HG03457 (cell line): Measurements from ENCODE around the gene ZNF579.
"Not testable (repeated sequence)": the region's sequence is repeated elsewhere in the genome, so short reads cannot be mapped to it uniquely, and the experiment has no call there.

ENCODE experiments used
- ATAC-seq: cut with Tn5 transposase; IDR thresholded peaks from one replicate; pipeline ENCODE4 v1.9.1; 2021; ENCODE audit warnings: moderate number of reproducible peaks; ENCODE audit not compliant: unreplicated experiment

The ZNF579 gene

DNA sequence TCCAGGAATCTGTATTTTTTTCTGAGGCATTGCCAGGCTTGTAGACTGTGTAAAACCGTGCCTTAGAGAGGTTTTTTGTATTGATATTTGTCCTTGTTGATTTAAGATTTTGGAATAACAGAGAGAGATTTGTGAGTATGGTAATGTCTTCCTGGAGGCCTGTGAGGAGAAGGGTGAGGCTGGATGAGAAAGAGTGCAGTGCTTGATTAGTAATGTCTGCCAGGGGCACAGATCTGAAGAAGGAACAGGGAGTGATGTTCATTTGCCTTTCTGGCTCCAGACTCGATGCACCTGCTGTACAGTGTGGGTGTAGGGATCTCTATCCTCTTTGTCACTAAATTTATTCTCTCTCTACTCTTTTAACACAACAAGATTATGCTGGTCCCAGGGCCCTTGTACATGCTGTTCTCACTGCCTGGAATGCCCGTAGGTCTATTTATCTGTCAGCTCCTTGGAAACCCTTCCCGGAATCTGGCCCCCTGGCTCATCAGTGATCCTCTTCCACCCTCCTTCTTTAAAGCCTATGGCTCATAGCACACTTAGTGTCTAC, 14.4 kb upstream of the ZNF579 start:
- ATAC-seq = no peak

DNA sequence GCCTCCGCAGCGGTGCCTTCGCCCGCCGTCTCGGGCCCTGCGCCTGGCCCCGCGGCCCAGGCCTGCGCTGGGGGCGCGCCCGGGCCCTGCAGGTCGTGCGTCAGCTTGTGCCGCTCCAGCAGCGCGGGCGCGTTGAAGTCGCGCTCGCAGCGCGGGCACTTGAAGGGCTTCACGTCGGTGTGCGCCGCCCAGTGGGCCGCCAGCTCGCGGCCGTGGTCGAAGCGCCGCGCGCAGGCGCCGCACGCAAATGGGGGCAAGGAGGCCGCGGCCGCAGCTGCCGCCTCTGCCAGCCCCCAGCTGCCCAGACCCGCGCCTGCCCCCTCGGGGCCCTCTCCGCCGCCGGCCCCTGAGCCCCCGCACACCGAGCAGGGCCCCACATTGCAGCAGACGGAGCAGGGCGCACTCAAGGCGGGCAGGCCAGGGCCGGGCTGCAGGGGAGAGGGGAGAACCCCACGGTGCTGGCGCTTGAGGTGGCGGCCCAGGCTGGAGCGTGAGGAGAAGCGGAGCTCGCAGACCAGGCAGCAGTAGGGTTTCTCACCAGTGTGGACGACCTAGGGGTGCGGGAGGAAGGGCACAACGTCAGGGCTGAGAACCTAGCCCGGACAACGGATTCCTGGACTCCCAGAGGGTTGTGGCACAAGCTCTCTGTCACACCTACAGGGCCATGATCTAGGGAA, 12.6 kb upstream of the ZNF579 start:
- ATAC-seq = no peak

DNA sequence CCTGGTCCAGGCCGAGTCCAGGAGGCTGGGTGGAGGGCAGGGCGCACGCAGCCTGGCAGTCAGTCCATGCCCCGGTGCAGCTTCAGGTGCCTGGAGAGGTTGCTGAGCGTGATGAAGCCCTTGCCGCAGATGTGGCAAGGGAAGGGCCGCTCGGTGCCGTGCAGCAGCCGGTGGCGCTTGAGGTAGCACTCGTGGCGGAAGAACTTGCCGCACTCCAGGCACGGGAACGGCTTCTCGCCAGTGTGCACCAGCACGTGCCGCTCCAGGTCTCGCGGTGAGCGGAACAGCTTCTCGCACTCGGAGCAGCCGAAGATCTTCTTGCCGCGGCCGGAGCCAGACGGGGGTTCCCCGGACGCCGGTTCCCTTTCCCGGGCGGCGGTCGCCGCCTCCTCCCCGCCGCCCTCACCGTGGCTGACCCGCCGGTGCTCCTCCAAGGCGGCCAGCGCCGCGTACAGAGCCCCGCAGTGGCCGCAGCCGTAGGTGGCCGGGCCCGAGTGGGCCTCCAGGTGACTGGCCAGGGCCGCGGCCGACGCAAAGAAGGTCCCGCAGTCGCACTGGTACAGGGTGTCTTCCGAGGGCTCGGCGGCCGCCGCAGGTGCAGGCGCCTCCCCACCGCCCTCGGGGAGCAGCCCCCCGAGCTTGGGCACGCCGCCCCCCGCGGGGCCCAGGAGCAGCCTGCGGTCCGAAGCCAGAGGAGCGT, 11.9 kb upstream of the ZNF579 start:
- ATAC-seq = no peak

DNA sequence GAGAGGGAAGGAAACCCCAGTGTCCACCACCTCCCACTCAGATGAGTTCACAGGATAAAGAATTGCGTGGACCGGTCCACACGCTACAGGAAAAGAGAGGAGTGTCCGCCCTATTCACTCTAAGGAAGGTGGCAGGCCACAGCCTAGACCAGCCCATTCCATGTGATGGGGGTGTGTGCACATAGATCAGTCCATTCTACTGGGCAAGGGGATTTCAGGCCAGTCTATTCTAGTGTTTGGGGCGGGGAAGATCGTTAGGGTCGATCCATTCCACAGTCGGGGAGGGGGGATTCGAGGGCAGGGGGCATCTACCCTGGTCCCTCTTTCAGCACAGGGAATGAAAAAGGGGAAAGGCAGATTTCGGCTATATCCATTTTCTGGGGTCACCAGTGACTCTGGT, 10.9 kb upstream of the ZNF579 start:
- ATAC-seq = no peak

DNA sequence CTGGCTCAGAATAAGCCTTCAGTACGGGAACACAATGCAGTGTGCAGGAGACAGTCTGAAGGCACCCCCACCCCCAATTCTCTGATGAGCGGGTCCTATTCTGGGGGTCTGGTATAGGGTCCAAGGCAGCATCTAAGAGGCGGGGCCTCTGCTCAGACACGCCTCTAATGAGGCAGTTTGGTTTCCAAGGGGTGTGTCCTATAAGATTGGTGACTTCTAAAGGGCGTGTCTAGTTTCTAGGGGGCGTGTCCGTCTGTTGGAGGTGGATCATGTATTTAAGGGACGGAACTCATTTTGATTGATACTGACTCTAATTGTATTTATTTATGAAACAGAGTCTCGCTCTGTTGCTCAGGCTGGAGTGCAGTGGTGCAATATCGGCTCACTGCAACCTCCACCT, 10.0 kb upstream of the ZNF579 start:
- ATAC-seq = no peak

DNA sequence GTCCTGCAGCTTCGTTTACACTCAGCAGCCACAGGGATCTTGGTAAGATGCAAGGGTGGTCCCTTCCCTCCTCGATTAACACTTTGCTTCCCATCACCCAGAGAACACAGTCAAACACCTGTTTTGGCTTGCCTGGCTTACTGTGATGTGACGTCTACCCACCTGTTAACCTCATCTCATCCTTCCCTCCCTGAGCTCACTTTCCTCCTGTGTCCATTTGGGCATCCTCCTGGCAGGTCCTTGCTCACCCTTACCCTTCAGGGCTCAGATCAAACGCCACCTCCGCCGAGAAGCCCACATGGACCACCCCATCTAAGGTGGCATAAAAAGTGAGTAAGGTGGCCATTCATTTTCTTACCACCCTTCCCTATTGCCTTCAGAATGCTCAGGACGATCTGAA, 9.5 kb upstream of the ZNF579 start:
- no peak for ATAC-seq

DNA sequence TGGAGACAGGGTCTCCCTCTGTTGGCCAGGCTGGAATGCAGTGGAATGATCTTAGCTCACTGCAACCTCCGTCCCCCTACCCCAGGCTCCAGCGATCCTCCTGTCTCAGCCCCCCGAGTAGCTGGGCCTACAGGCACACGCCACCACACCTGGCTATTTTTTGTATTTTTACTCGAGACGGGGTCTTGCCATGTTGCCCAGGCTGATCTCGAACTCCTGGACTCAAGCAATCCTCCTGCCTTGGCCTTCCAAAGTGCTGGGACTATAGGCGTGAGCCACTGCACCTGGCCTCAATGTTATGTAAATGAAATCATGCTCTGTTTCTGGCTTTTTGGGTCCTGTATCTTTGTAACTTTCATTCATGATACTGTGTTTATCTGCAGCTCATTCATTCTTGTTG, 8.1 kb upstream of the ZNF579 start:
- ATAC-seq = no peak

DNA sequence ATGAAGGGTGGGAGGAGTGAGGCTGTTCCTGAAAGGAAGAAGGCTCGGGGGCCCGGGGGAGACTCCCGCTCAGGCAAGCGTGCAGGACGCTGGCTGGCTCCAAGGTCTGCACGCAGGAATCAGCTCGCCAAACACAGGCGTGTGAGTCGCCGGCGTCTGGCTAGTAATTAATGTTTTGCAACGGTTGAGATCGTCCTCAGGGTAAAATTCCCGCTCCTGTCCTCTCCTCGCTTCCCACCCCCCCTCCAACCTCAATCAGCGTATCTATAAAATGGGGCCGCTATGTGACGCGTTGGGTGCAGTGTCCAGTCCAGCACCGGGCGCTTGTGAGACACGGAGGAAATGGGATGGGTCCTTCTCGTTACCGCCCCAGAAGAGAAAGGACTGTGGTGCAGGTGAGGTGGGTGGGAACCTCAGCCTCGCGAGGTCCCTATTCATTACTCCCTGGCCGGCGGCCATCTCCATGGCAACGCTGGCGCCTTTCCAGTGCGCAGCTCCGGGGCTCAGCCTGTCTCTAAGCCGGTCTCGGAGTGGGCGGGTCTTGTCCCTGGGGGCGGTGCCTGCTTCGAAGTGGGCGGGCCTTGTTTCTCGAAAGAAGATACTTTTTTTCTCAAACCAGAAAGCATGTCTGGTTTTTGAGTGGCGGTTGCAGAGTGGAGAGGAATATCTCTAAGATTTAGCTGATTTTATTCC, 6.5 kb upstream of the ZNF579 start:
- ATAC-seq = peak; percentile 73

DNA sequence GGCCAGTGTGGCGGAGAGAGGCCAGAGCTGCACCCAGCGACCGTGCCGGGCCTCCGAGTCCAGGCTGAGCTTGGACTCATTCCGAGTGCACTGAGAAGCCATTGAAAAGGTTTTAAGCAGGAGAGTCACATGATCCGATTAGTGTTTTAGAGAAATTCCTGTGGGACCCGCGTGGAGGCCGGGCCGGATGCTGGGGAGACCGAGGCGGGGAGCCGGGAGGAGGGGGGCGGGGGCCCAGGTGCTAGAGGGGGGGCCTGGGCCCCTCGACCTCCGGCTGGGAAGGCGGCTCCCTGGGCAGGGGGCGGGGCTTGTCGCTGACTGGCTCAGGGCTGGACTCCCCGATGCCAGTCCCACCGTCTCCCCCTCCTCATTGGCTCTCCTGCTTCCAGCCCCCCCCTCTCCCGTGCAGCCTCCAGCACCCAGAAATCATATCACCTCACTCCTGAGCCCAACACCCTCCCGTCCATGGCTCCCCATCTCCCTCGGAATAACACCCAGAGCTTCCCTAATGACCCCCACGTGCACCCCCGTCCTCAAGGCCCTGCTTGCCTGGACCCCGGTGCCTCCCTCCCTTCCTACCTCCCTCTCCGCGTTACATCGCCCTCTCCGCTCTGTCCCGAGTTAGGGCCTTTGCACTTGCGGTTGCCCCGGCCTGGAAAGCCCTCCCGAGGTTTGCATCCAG, 5.2 kb upstream of the ZNF579 start:
- no peak for ATAC-seq

DNA sequence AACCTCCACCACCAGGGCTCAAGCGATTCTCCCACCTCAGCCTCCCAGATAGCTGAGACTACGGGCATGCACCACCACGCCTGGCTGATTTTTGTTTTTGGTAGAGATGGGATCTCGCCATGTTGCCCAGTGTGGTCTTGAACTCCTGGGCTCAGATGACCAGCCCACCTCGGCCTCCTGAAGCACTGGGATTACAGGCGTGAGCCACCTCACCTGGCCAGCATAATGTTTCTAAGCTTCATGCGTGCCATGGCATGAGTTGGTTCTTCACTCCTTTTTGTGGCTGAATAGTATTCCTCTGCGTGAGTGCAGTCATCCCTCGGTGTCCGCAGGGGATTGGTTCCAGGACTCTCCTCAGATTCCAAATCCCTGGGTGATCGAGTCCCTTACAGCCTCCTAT, 4.2 kb upstream of the ZNF579 start:
- ATAC-seq = no peak

DNA sequence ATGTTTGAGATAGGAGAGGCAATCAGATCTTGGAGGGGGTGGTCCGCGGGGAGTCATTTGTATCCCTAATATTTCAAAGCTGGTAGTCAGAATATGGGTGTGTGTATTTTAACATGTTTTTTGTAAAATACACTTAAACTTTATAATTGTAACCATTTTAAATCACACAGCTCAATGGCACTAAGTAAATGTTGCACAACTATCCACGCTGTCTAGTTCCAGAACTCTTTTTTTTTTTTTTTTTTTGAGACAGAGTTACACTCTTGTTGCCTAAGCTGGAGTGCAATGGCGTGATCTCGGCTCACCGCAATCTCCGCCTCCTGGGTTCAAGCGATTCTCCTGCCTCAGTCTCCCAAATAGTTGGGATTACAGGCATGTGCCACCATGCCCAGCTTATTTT, 3.2 kb upstream of the ZNF579 start:
- ATAC-seq = not testable (repeated sequence)

DNA sequence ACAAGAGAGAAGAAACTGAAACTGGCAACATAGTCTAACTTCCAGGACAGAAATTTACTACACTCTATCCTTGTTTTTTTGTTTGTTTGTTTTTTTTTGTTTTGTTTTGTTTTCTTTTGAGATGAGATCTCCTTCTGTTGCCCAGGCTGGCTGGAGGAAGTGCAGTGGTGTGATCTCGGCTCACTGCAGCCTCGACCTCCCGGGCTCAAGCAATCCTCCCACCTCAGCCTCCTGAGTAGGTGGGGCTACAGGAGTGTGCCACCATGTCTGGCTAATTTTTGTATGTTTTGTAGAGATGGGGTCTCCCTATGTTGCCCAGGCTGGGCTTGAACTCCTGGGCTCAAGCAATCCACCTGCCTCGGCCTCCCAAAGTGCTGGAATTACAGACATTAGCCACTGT, 1.6 kb upstream of the ZNF579 start:
- not testable (repeated sequence) for ATAC-seq

DNA sequence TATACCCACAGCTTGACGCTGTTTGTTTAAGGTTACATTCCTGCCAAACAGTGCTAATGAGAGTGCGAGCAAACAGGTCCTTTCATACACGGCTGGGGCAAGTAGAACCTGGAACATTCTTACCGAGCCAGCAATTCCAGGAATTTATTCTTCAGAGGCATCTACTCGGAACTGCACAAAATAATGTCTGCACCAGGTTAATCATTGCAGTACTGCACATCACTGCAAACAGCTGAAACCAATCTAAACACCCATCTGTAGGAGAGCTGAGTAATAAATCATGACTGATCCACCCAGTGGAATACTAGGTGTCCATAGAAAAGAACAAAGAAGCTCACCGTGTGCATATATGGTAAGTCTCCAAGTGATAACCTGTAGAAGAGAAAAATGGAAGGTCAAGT, 1.2 kb upstream of the ZNF579 start:
- no peak for ATAC-seq

DNA sequence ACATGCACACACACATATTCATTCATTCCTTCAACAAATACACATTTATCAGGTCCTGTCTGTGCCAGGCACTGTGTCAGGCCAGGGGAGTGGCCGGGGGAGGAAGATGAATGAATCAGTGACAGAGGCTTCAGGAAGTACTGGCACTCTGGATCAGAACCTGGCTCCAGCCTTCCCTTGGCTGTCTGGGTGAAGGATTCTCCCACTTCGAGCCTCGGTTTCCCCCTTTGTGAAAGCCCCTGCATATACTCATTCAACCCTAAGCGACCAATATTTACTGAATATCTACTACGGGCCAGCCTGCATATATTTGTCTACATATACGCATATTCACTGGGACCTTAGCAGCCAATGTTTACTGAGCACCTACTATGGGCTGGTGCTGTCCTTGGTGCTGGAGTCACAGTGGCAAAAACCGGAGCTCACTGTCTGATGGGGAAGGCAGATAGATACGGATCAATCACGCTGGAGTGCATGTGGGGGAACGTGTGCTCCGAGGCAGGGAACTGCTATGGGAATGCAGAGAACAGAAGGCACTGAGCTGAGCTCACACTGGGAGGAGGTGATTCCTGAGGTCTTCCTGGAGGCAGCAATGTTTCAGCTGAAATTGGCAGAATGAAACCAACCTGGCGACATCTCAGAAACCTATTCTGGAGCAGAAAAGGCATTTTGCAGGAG, 636 bp upstream of the ZNF579 start:
- ATAC-seq = no peak

DNA sequence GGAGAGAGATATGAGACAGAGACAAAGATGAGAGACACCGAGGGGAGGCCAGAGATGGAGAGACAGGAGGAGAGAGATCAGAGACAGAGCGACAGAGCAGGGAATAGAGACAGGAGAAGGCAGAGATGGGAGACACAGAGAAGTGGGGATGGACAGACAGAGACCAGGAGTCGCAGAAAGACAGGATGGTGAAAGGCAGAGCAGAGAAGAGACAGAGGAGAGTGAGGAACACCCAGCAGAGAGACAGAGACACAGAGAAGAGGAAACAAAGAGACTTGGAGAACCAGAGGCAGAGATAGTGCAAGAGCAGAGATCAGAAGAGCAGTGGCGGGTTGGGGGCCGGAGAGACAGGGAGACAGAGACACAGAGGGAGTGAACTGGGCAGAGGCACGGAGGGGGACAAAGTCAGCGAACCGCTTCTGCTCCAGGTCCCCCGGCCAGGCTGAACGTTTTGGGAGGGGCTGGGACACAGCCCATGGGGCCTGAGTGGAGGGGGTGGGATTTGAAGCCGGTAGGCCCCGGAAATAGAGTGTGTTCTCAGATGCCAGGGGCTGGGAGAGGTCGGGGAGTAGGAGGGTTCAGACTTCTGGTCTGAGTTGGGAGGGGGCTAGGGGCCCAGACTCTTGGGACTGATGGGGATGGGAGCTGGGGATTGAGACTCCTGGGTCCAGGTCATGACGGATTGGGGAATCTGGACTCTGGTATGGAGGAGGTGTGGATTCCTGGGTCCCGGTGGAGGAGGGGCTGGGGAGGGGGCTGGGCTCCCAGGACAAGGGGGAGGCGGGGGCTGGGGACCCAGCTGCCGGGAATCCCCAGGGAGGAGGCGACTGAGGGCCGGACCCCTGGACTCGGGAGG, 654 bp downstream of the ZNF579 start:
- no peak for ATAC-seq

DNA sequence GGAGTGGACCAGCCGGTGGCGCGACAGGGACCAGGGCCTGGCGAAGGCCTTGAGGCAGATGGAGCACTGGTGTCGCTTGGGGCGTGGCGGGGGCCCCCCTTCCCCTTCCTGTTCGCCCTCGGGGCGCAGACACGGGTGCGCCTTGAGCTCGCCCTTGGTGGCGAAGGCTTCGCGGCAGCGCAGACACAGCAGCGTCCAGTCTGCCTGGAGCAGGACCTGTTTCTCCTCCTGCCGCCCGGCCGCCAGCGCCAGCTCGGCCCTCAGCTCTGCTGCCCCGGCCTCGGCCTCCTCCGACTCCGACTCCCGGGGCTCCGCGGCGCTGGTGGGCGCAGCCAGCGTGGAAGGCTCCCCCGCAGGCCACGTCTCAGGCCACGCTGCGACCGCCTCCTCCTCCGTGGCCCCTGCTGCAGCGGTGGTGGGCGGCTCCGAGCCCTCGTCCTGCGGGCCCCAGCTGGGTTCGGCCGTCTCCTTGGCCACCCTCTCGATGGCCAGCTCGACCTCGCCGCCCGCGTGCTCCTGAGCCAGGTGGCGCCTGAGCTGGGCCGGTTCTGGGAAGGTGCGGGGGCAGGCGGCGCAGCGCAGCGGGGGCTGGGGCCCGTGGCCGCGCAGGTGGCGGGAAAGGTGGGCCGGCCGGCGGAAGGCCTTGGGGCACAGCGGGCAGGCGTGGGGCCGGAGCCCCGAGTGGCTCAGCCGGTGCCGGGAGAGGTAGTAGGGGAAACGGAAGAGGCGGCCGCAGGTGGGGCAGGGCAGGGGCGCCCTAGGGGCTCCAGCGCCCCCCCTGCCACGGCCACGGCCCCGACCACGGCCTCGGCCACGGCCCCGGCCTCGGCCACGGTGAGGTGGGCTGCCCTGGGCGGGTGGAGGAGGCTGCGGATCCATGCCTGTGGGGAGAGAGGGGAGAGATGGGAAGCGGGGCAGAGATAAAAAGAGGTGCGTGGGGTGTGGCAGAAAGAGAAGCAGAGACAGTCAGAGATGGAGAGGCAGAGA, 1.6 kb downstream of the ZNF579 start:
- no peak for ATAC-seq

DNA sequence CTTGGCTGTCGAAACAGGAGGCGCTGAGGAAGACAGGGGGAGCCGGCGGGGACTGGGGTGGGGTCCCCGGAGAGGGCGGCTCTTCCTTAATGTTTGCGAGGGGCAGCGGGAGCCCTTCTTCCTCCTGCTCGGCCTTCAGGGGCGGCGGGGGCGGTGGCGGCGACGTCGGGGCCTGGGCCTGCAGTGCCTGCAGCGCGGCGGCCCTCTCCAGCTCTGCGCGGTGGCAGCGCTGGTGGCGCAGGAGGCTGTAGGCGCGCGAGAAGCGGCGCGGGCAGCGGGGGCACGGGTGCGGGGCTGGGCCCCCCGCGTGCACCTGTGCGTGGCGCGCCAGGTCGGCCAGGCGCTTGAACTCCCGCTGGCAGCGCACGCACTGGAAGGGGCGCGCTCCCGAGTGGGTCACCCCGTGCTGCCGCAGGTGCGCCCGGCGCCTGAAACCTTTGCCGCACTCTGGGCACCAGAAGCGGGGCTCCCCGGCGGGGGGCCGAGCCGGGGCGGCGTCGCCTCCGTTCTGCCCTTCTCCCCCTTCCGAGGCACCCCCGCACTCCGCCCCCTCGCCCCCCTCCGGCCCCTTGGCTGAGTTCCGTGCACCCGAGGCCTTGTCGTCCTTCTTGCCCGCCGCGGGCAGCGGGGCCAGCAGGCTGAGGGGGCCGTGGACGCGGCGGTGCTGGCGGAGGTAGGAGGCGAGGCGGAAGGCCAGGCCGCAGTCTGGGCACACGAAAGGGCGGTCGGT, 2.5 kb downstream of the ZNF579 start:
- no peak for ATAC-seq

DNA sequence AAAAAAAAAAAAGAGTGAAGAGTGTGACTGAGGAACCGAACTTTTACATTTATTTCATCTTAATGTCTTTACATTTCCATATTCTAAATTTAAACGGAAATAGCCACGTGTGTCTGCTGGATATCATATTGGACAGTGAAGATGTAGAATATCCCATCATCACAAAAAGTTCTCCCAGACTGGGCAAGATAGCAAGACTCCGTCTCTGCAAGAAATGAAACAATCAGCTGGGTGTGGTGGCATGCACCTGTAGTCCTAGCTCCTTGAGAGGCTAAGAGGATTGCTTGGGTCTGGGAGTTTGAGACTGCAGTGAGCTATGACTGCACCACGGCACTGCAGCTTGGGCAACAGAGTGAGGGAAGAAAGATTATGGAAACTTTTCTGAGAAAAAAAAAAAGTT, 3.9 kb downstream of the ZNF579 start:
- ATAC-seq = no peak
